GM18873 (cell line): ENCODE results near the gene FOXL1.
A peak's percentile ranks its signal among the peaks of the same experiment; 100 is the strongest.

Experiments used
- ATAC-seq: cut with Tn5 transposase; IDR thresholded peaks from one replicate; pipeline ENCODE4 v1.9.1; 2021; ENCODE audit warnings: mild to moderate bottlenecking, moderate library complexity, moderate number of reproducible peaks; ENCODE audit not compliant: unreplicated experiment, low FRiP score

FOXL1 gene

DNA sequence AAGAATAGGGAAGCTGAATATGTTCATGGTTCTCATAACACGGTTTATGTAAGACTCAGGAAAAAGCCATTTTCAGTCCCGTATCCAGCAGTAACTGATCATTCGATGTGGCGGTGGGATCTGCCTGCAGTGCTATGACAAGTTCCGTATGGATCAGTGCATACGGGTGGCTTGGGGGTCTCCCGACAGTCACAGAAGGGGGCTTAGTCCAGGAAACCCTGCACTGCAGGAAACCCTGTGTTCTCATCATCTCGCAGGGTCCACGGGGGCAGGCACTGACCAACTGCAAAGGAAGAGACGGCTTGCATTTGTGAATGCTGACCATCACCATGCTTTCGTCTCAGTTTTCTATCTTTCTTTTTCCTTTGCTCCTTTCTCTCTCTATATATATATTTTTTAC lies 31.1 kb upstream of the FOXL1 start:
- ATAC-seq: no peak

DNA sequence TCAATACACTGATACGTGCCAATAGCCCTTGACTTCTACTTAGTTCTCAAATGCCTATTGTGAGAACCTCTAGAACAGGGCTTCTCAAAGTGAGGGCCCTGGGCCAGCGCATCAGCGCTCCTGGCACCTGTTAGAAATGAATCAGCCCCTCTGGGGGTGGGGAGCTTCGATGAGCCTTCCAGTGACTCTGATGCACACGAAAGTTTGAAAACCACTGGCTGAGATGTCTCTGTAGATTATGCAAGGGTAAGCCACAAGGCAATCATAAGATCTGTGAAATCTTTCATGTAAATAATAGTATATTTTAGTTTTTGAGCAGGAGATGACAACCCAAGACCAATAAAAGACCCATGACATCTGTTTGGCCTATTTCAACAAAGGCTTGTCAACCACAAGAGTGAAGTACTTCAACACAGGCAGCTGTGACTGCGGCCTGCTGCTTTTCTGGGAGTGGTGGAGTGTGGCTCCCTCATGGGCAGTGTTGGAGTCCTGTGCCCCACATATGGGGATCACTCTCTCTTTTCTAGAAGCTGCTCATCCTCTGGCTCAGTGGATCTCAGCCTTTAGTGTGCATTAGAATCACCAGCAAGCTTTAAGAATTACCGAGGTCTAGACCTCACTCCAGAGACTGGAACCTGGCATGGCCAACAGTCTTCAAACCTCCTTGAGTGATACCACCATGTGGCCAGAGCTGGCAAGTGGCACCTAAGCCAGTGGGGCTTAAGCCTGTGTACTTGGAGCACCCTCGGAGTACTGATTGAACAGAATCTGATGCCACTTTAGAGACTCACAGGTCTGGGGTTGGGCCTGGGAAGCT lies 29.1 kb upstream of the FOXL1 start:
- ATAC-seq: no peak

DNA sequence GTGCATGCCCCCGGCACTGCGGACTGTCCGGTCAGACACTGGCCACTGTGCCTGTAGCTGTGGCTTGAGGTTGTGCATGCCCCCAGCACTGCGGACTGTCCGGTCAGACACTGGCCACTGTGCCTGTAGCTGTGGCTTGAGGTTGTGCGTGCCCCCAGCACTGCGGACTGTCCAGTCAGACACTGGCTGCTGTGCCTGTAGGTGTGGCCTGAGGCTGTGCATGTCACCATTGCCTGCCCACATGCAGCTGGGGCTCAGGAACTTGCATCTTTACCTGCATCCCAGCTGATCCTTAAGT lies 28.5 kb upstream of the FOXL1 start:
- ATAC-seq: no peak

DNA sequence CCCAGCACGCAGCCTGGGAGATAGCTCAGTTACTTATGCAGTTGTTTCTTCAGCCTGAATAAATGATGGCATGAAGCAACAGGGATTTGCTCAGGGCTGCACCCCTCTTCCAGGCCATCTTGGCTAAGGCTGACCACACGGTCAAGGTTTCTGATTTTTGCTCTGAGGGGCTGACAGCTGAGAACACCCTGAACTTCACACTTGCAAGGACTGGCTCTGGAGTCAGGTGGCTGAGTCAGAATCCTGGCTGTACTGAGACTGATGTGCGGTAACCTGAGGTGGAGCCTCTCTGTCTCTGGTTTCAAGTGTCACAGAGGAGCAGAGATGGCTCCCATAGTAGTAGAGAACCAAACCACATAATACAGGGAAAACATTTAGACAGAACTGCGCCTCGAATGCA lies 28.1 kb upstream of the FOXL1 start:
- no peak for ATAC-seq

DNA sequence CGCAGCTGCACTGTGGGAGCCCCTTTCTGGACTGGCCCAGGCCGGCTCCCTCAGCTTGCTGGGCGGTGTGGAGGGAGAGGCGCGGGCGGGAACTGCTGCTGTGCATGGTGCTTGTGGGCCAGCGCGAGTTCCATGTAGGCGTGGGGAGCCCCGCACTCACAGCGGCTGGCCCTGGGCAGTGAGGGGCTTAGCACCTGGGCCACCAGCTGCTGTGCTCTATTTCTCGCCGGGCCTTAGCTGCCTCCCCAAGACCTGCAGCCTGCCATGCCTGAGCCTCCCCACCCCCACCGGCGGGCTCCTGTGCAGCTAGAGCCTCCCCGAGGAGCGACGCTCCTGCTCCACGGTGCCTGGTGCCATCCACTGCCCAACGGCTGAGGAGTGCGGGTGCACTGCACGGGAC lies 25.0 kb upstream of the FOXL1 start:
- ATAC-seq: no peak

DNA sequence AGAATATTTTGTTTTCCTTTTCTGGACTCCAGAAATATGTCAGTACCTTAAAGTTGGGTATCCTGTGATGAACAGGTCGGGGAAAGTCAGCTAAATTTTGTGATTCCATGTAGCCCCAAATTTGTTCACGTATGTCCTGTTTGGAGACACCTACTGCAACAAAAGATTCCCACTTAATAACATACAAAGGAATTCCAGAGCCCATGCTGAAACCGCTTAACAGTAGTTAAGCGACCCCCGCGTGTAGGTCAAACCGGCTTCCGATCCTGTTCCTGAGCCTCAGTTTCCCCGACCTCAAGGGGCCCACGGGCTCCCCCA lies 23.8 kb upstream of the FOXL1 start:
- no peak for ATAC-seq

DNA sequence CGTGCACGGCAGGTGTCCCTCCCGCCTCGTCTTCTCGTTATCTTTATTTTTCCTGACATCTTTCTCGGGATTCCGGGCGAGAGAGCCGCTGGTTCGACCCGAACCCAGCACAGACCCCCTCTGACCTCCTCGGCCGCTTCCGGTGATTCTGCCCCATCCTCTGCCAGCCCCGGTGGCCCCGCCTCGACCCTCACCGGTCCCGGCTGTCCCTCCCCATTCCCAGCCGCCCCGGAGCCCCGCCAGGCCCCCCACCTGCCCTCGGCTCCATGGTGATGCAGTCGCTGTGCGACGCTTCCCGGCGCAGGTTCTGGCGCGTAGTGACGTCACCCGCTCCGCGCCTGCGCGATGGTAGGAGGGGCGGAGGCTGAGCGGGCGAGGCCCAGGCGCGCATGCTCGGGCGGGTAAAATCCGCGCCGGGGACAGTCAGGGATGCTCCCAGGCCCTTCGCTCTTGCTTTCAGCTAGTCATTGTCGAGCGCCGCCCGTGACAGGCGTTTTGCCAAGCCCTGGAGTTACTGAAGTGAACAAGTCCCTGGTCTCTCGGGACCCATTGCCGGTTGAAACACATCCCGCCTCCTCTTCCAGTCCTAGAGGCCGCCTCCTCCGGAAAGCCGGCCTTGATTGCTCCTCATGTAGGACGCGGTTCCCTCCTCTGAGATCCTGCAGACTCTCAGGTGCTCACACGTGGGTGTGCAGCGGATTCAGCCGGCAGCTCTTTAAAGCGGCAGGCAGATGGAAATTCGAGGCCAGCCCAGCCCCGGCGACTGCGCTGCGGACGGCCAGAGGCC lies 23.2 kb upstream of the FOXL1 start, which contains the start of gene MTHFSD:
TSS of gene MTHFSD (minus strand) at position 319 of the 787 bp plus-strand sequence. CDS start at position 268, 51 bp downstream.
- ATAC-seq: peak; percentile 48

DNA sequence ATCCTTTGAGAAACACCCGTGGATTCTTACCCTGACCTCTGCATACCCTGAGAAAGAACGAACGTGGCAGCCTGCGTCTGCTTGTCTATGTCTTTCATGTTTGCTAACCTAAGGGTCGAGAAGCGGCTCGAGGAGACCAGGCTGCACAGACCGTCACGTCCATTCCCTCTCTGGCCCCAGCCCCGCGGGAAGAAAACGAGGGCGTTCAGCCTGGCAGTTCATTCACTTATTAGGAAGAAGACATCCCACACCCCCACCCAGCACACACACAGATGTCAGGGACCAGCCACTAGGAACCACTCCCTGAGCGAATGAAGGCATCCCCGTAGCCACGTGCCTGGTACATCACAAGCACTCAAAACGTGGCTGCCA lies 22.7 kb upstream of the FOXL1 start:
- no peak for ATAC-seq

DNA sequence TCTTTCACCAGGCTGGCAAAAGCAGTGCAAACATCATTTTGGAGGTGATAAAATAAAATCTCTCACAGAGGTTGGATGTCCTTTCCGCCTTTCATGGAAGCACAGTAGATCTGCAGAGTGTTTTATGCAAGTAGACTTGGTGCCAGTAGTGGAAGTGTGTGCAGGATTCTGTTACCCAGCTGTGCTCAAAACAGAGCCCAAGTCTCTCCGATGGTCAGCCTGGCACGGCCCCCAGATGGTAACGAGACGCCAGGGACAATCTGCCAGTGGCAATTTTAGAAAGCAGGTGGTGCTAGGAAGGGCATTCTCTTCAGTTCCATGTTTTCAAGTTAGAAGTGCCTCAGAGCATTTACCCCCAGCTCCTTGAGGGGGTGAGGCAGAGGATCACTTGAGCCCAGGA lies 21.8 kb upstream of the FOXL1 start:
- ATAC-seq: no peak

DNA sequence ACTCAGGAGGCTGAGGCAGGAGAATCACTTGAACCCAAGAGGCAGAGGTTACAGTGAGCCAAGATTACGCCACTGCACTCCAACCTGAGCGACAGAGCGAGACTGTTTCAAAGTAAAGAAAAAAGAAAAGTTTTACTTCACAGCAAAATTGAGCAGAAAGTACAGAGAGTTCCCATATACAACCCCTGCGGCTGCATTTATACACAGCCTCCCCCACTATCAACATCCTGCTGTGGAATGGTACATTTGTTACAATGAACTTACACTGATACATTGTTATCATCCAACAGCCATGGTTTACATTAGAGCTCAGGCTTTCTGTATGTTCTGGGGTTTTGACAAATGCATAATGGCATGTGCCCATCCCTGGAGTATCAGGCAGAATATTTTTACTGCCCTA lies 20.8 kb upstream of the FOXL1 start:
- no peak for ATAC-seq

DNA sequence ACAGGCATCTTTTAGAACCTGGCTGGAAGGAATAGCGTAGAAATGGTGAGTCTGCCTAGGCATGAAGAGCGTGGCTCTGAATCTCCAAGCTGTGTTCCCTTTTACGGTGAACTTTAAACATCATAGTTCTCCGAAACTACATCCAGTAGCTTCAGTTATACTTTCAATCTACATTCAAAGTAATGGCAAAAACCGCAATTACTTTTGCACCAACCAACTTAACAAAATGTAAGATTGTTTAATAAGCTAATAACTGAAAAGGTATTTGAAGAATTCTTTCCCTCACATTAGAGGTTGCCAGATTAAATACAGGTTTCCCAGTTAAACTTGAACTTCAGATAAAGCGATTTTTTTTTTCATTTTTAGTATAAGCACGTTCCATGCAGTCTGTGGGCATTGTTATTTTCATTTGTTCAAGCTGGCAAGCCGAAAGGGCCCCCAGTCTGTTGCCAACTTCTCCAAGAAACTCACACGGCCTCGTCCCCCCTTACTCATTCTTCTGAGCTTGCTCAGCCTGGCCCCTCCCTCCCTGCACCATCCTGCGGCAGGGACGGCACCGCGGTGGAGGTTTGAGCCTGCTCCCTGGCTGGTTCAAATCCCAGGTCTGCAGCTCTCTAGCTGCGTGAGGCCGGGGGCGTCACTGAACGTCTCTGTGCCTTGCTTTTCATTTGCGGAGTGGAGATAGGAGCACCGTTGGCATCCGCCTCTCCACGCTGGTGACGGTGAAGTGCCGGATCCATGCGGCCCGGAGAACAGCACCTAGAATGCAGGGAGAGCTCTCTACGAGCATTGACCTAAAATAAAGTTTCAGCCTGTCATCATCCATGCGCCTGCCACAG lies 19.8 kb upstream of the FOXL1 start:
- no peak for ATAC-seq

DNA sequence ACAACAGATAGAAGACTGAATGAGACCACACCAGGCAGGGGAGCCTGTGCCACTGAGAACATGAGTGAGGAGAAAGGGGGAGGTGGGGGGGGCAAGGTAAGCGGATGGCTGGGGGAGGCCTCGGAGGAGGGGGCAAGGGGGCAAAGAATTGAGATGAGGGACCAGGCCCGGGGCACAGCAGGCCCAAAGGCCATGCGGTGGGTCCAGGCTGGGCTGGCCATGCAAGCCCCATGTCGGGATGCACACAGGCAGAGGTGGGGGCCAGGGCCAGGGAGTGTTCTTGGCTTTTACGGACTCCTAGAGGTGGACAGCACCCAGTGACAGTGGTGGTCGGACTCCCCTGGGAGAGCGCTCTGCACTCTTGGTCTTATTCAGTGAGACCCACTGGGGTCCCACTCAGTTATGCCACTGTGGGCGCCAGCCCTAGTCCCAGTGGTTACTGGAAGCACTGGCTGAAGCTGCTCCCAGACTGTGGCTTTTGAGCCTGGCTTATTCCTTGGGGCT lies 18.5 kb upstream of the FOXL1 start:
- no peak for ATAC-seq

DNA sequence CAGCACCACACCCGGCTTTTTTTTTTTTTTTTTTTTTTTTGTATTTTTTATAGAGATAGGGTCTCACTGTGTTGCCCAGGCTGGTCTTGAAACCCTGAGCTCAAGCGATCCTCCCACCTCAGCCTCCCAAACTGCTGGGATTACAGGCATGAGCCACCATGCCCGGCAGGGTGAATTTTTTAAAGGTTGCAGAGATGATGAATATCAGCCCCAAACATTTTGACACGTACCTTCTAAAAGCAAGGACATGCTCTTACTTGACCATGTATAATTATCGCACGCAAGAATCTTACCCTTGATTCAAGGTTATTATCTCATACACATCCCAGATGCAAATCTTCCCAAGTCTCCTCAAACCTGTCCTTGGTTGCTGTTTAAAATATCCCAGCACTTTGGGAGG lies 16.0 kb upstream of the FOXL1 start:
- ATAC-seq: no peak

DNA sequence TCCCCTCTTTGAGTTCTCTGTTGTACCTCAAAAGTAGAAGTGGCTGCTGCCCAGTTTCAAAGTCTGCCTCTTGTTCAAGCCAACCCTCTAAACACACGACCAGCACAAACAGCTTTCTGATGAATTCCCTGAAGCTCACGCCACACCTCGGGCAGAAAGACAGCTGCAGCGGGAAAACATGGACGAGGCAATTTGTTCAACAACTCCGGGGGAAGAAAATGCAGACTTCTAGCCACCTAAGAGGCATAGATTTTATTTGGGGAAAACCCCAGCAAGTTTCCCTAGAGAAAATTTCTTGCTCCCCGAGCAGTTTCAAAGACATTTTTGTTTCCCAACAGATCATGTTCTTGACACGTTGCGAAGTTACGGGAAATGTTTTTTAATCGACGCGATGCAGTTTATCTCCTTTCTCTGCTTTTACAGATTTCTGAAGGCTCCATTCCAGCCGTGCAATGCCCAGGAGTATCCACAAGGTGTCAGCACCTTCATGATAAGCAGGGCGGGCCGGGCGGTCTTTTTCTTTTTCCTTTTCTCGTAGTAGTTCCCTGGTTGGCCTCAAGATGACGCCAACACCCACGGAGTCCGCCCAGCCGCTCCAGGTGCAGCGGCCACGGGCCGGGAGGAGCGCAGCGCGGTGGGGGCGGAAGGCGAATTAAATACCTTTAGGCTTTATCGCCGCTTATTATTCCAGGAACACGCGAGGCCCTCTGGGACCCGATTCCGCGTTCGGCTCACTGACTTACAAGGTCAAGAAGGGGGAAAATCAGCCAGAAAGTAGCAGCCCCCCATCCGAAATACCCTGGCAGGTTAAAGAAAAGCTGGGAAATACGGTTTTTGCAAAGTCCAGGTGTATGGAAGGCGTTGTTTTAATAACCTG lies 14.6 kb upstream of the FOXL1 start:
- ATAC-seq: peak; percentile 49

DNA sequence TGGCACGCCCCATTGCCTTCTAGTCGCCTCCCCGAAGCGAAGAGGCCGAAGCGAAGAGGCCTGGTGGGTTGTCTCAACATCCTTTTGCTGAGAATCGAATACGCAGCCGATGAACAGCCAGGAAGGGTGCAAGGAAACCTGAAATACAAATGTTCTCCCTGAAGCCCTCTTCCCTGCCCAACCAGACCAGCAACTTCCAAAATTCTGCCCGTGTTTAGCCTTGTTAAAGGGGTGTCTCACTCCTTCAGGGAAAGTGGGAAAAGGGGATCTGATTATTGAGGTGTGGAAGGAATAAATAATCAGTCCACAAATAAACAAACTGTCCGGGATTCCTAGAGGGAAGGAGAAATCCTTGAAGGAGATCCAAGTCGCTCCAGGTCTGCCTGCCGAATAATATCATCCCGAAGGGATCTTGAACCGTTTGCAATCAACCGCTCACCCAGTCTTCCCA lies 13.1 kb upstream of the FOXL1 start:
- no peak for ATAC-seq

DNA sequence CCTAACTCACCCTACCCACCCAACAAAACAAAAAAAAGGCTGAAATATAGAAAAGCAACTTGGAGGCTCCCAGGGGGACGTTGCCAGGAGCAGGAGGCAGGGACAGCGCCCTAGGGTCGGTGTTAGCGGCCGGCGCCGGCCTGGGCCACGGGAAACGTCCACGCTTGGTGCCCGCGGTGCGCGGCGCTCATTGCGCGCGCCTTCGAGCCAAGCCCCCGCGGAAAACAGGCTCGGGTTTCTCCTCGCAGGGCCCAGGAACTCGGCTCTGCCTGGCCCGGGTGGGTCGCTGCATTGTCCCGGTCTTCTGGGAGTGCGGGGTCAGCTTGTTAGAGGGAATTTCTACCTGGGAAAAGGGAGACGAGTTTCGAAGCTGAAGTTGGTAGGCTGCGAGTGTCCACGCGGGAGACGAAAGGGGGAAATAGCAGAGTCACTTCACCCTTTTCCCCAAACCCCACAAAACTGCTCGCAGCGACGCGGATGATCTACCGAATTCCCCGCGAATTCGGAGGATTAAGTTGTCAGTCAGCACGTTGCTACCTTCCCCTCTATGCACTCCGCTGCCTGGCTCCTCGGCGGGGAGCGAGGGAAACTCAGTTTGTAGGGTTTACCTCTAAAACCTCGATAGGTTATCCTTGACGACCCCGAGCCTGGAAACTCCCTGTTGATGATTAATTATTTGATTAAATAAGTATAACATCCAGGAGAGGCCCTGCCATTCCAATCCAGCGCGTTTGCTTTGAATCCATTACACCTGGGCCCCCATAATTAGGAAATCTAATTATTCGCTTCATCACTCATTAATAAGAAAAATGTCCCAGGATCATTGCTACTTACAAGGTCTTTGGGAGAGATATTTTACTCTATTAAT lies 12.5 kb upstream of the FOXL1 start:
- ATAC-seq: no peak

DNA sequence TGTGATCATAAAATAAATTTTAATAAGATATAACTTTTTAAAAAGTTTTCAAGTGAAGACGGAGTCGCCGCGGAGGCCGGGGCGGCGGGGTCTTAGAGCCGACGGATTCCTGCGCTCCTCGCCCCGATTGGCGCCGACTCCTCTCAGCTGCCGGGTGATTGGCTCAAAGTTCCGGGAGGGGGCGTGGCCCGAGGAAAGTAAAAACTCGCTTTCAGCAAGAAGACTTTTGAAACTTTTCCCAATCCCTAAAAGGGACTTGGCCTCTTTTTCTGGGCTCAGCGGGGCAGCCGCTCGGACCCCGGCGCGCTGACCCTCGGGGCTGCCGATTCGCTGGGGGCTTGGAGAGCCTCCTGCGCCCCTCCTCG lies 11.8 kb upstream of the FOXL1 start, which contains the start of gene FOXC2:
TSS of gene FOXC2 (plus strand) at position 229 of the 365 bp plus-strand sequence. CDS start 507 bp downstream, outside the sequence.
- ATAC-seq: no peak

DNA sequence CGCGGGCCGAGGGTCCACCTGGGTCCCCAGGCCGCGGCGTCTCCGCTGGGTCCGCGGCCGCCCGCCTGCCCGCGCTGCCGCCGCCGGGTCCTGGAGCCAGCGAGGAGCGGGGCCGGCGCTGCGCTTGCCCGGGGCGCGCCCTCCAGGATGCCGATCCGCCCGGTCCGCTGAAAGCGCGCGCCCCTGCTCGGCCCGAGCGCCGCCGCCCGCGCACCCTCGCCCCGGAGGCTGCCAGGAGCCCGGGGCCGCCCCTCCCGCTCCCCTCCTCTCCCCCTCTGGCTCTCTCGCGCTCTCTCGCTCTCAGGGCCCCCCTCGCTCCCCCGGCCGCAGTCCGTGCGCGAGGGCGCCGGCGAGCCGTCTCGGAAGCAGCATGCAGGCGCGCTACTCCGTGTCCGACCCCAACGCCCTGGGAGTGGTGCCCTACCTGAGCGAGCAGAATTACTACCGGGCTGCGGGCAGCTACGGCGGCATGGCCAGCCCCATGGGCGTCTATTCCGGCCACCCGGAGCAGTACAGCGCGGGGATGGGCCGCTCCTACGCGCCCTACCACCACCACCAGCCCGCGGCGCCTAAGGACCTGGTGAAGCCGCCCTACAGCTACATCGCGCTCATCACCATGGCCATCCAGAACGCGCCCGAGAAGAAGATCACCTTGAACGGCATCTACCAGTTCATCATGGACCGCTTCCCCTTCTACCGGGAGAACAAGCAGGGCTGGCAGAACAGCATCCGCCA lies 11.2 kb upstream of the FOXL1 start:
- ATAC-seq: no peak
